Activated T-helper 1 cell treated with anti-CD3 and anti-CD28 coated beads, Interleukin-12 subunit alpha, Interleukin-12 subunit beta, Interleukin-2, Interleukin-4 antibody, amounts not matched to agents 30 ng/mL and 10 ng/mL and 1 ng/mL, durations not matched to agents 14 hours and 24 hours and 36 hours (primary cell): ENCODE measurements around the gene RGS3. TPM values are rescaled to one million over a fixed set of nuclear protein-coding genes. Genes with fewer than 3 reads are reported as not detected.

Experiments used
- DNase-seq: peaks from one replicate; pipeline ENCODE4 v3.0.0; 2021; ENCODE audit warnings: low spot score
- H3K27ac Mint-ChIP-seq: one replicate; pipeline ENCODE4 v1.8.0; 2021; ENCODE audit warnings: mild to moderate bottlenecking, mixed read lengths
- H3K27me3 Mint-ChIP-seq: one replicate; pipeline ENCODE4 v1.8.0; 2022; ENCODE audit warnings: mild to moderate bottlenecking, moderate library complexity, mixed read lengths; ENCODE audit not compliant: insufficient read depth
- H3K36me3 Mint-ChIP-seq: one replicate; pipeline ENCODE4 v1.8.0; 2021; ENCODE audit warnings: low read depth, mixed read lengths
- H3K4me1 Mint-ChIP-seq: one replicate; pipeline ENCODE4 v1.8.0; 2021; ENCODE audit warnings: low read depth, mixed read lengths
- H3K4me3 Mint-ChIP-seq: one replicate; pipeline ENCODE4 v1.8.0; 2021; ENCODE audit warnings: mild to moderate bottlenecking, moderate library complexity, mixed read lengths
- H3K9me3 Mint-ChIP-seq: one replicate; pipeline ENCODE4 v1.8.0; 2021; ENCODE audit warnings: mixed read lengths
- intact Hi-C: fragments of 100-400 bp; cut with micrococcal nuclease; formaldehyde crosslinking; loops from one replicate; pipeline ENCODE4 v1.15.1; 2024
- total RNA-seq: library from RNA; stranded (reverse); gene quantifications from 2 replicates; pipeline ENCODE4 v1.2.3, GENCODE V29; 2022

RGS3 gene
- total RNA-seq, 1 donor from 2014 or later, result 128 TPM

DNA sequence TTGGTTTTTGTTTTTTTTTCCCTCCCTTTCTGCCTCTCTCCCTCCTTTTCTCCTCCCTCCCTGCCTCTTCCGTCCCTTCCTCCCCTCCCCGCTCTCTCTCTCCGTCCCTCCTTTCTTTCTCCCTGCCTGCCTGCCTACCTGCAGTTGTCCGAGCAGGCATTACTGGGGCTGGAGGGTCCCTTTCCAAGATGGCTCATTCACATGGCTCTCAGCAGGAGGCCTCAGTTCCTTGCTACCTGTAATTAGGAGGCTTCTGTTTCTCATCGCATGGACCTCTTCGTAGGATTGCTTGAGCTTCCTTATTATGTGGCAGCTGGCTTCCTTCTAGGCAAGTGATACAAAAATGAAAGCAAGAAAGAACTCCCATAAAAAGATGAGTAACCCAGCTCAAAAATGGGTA lies 8.0 kb downstream of the RGS3 start:
- H3K4me3 Mint-ChIP-seq, result no peak overlapping the region
- H3K4me1 Mint-ChIP-seq, result no peaks in the 10 kb centered on the region
- intact Hi-C loops, result no loop called here
- no peak overlapping the region for H3K27ac Mint-ChIP-seq
- H3K9me3 Mint-ChIP-seq, result peaks cover 11% of the 10 kb centered on the region
- DNase-seq, result no peak
- peaks cover 3% of the 10 kb centered on the region for H3K27me3 Mint-ChIP-seq
- no peaks in the 10 kb centered on the region for H3K36me3 Mint-ChIP-seq

DNA sequence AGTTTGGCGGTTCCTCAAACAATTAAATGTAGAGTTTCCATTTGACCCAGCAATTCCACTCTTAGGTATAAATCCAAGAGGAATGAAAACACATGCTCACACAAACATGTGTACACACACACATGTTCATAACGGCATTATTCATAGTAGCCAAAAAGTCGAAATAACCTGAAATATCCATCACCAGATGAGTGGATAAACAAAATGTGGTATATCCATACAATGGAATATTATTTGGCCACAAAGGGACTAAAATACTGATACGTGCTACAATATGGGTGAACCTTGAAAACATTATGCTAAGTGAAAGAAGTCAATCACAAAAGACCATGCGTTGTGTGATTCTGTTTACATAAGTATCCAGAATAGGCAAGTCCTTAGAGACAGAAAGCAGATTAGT lies 8.7 kb downstream of the RGS3 start:
- Mint-ChIP-seq H3K27ac (no peak overlapping the region), H3K27me3 (peaks cover 9% of the 10 kb centered on the region), H3K4me3 (no peak overlapping the region), H3K9me3 (peaks cover 10% of the 10 kb centered on the region), H3K36me3 (no peaks in the 10 kb centered on the region), H3K4me1 (no peaks in the 10 kb centered on the region)
- no peak for DNase-seq
- intact Hi-C loops, result no loop called here

DNA sequence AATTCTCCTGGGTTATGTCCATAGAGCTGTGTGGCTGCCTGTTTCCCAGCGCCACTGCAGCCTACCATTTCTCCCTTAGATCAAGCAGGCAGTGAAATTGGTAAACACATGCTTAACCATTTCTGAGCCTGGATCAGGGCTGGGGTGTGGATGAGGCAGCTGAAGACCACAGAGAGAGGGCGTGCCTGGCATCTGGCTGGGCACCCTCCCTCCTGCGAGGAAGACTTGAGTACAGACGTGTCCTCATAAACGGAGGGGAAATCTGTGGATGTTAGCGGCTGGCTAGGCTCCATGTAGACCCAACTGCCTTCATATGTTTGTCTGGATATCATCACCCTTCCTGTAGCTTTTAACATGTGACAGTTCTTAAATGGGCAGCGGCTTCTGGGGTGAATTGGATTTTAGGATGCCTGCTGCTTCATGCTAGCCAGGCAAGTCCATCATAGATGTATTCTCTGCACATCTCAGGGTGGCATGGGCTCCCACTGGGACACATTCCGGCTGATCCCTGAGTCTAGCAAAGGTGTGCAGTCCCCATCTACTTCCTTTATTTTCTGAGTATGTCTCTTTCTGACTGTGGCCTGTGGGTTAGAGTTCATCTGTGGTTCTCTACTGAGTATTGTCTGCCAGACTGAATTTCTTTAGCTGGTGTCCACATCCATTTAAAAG lies 11.0 kb downstream of the RGS3 start:
- no peak for DNase-seq
- Mint-ChIP-seq H3K27ac (no peak overlapping the region), H3K27me3 (peaks cover 16% of the 10 kb centered on the region), H3K9me3 (no peaks in the 10 kb centered on the region), H3K4me1 (peaks cover 8% of the 10 kb centered on the region), H3K4me3 (no peak overlapping the region), H3K36me3 (no peaks in the 10 kb centered on the region)
- intact Hi-C loops, result no loop called here

DNA sequence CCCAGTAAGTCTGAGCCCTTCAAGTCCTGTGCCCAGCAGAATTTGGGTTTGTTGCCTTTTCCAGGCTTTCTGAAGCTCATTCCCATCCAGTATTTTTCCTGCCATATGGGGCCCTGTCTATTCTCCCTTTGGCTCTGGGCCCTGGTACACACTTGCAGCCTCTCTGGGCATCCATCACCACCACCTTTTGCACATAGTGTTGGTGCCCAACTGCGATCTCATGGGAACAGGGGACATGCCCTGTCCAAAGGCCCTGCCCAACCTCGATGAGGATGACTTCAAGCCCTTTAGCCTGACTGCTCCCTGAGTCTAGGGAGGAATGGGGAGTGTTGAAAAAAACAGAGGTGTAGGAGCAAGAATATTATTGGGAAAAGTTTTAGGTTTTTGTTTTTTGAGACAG lies 11.5 kb downstream of the RGS3 start:
- Mint-ChIP-seq H3K36me3 (no peaks in the 10 kb centered on the region), H3K27ac (no peak overlapping the region), H3K4me1 (peaks cover 13% of the 10 kb centered on the region), H3K9me3 (no peaks in the 10 kb centered on the region), H3K27me3 (peaks cover 16% of the 10 kb centered on the region), H3K4me3 (no peak overlapping the region)
- intact Hi-C loops, result no loop called here
- no peak for DNase-seq

DNA sequence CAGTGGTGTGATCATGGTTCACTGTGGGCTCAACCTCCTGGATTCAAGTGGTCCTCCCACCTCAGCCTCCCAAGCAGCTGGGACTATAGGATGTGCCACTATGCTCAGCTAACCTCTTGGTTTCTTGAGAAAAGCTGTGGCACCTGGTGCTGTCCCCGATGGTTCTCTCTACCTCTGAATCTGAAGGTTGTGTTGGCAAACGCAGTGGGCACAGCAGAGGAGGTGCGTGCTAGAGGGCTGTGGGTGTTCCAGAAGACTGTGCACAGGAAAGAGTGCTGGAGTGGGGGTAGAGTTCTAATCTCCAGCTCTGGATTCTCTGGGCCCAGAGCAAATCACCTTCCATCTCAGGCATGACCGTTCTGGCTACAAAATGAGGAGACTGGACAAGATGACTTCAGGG lies 12.5 kb downstream of the RGS3 start:
- Mint-ChIP-seq H3K4me3 (no peak overlapping the region), H3K9me3 (no peaks in the 10 kb centered on the region), H3K27ac (no peak overlapping the region), H3K27me3 (peaks cover 16% of the 10 kb centered on the region), H3K4me1 (peaks cover 13% of the 10 kb centered on the region), H3K36me3 (no peaks in the 10 kb centered on the region)
- intact Hi-C loops, result no loop called here
- DNase-seq, result no peak

DNA sequence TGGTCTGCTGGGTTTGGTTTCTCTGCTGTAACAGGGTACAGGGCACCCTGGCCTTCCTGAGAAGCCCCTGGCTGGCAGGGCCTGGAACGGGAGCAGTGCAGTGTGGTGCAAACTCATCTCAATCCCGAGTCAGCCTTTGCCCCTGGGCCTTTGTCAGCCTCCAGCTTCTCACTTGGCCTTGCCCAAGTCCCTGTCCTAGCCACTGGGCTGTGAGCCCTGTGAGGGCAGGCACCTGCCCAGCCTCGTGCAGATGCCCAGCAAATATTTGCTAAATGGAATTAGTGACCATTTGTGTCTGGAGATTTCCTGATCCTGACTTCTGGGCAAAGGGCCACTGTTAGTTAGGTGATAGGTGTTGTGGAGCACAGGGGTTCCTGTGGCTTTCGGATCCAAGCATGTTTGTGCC lies 13.0 kb downstream of the RGS3 start:
- H3K4me3 Mint-ChIP-seq, result no peak overlapping the region
- H3K27me3 Mint-ChIP-seq, result peaks cover 16% of the 10 kb centered on the region
- no peaks in the 10 kb centered on the region for H3K36me3 Mint-ChIP-seq
- no peak overlapping the region for H3K27ac Mint-ChIP-seq
- DNase-seq, result no peak
- H3K4me1 Mint-ChIP-seq, result peaks cover 13% of the 10 kb centered on the region
- no peaks in the 10 kb centered on the region for H3K9me3 Mint-ChIP-seq
- intact Hi-C loops, result no loop called here

DNA sequence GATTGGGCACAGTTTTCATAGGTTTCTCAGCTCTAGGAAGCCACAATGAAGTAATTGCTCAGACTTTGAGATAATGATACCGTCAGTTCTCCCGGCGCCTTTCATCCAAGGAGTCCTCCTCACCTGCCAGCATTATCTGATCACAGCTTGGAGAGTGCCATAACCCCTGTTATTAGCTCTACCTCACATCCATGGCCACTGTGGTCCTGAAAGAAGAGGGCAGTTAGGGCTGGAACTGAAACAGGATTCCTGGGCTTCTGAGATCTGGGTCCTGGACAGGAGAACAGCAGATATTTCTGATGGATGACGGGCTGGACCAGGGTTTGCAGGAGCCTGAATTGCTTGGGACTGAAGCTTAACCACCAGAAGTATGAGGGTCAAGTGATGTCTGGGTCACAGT lies 13.5 kb downstream of the RGS3 start:
- Mint-ChIP-seq H3K27me3 (peaks cover 16% of the 10 kb centered on the region), H3K27ac (no peak overlapping the region), H3K4me1 (peaks cover 13% of the 10 kb centered on the region), H3K9me3 (no peaks in the 10 kb centered on the region), H3K4me3 (no peak overlapping the region), H3K36me3 (no peaks in the 10 kb centered on the region)
- no peak for DNase-seq
- intact Hi-C loops, result no loop called here

DNA sequence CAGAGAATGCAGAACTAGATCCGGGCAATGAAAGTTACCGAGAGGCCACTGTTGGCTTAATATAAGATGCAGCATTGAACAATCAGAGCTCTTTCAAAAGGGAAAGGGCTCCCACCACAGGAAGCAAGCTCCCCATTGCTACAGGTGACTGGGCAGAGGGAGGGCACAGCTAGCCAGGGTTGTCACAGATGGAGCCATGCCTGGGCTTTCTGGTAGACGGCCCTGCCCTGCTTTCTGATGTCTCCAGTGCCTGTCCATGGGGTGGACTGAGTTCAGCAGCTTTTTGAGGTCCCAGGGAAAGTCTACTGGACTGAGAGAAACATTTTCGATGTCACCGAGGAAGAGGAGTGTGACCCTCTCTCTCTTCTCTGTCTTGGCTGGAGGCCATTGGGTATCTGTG lies 14.1 kb downstream of the RGS3 start:
- no peak for DNase-seq

DNA sequence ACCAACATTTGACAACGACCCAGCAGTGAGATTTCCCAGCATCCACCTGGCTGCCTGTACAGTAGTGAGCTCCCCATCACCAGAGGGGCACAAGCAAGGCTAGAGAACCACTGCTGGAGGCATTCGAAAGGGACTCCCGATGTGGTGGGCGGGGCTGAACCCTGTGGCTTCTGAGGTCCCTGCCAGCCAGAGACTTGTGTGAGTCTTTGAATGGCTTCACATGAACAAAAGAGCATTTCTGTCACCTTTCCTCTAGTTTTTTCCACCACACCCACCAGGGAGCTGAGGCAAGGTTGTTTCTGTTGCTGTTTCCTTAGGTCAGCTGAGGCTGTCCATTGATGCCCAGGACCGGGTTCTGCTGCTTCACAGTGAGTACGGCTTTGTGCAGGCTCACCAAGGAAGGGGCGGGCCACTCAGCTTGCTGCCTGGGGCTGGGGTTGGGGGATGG lies 15.7 kb downstream of the RGS3 start:
- H3K27me3 Mint-ChIP-seq, result peaks cover 16% of the 10 kb centered on the region
- no peaks in the 10 kb centered on the region for H3K36me3 Mint-ChIP-seq
- H3K9me3 Mint-ChIP-seq, result no peaks in the 10 kb centered on the region
- intact Hi-C loops, result no loop called here
- H3K4me3 Mint-ChIP-seq, result no peak overlapping the region
- H3K4me1 Mint-ChIP-seq, result peaks cover 13% of the 10 kb centered on the region
- peak; percentile 9 for DNase-seq
- no peak overlapping the region for H3K27ac Mint-ChIP-seq

More for the DNA sequence above, 14.1 kb downstream of the RGS3 start:
- H3K9me3 Mint-ChIP-seq, result no peaks in the 10 kb centered on the region
- no peak overlapping the region for H3K27ac Mint-ChIP-seq
- peaks cover 16% of the 10 kb centered on the region for H3K27me3 Mint-ChIP-seq
- no peak overlapping the region for H3K4me3 Mint-ChIP-seq
- H3K4me1 Mint-ChIP-seq, result peaks cover 13% of the 10 kb centered on the region
- H3K36me3 Mint-ChIP-seq, result no peaks in the 10 kb centered on the region
- intact Hi-C loops, result no loop called here

DNA sequence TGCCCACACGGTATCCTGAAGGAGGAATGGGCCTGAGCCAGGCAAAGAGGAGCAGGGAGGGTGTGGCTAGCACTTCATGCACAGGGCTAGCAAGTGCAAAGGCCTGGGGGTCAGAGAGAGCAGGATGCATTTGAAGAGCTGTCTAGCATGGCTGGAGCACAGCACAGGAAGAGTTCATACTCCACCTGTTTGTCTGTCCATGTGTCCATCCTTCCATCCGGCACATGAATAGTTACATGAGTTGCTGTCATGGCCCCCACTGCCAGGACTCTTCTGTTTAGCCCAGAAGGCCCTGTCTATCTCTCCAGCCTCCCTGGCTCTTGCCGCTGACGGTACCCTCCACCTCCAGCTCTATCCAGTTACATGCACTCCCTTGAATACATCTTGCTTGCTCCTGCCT lies 17.1 kb downstream of the RGS3 start:
- no peak for DNase-seq
- H3K4me3 Mint-ChIP-seq, result no peak overlapping the region
- H3K4me1 Mint-ChIP-seq, result peaks cover 13% of the 10 kb centered on the region
- no peak overlapping the region for H3K27ac Mint-ChIP-seq
- peaks cover 15% of the 10 kb centered on the region for H3K27me3 Mint-ChIP-seq
- H3K36me3 Mint-ChIP-seq, result no peaks in the 10 kb centered on the region
- intact Hi-C loops, result no loop called here
- H3K9me3 Mint-ChIP-seq, result no peaks in the 10 kb centered on the region

DNA sequence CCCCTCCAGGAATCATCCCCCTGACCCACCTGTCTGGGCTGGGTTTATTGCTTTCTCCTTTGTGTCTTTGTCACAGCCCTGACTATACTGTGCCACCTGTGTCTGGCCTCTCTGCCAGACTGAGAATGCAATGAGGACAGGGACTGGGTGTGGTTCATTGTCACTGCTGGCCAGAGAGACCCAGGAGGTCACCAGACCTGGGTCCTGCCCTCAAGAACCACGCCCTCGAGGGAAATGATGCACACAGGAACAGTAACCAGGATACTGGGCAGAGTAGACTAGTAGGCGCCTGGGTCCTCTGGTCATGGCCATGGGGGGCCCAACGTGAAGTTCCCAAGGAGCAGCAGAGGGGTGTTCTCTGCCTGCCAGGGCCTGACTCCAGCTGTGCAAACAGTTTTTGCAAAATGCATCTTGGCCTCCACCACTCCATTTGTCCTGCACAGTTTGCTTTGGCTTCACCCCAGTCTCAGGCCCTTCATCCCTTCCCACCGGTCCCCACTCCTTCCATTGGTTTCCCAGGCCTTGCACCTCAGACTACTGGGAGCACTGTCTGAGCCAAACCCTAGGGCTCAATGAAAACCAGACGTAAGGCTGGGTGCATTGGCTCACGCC lies 17.8 kb downstream of the RGS3 start:
- Mint-ChIP-seq H3K36me3 (no peaks in the 10 kb centered on the region), H3K4me1 (peaks cover 13% of the 10 kb centered on the region), H3K9me3 (no peaks in the 10 kb centered on the region), H3K4me3 (no peak overlapping the region), H3K27ac (no peak overlapping the region), H3K27me3 (peaks cover 13% of the 10 kb centered on the region)
- no peak for DNase-seq
- intact Hi-C loops, result no loop called here

DNA sequence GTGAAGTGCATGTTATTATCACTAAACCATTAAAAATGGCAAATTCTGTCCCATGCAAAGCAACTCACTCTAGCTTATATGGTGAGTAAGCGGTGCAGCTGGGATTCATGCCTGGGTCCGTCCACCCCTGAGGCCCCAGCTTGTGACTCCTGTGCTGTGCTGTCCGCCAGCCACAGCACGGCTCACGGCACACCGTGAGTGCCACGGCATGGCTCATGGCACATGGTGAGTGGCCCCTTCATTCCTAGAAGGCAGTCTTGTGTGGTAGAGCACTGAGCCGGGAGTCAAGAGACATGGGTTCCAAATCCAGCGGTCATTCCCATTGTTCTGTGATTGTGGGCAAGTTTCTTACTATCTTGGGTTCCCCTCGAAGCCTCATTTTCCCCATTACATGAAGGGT lies 18.8 kb downstream of the RGS3 start:
- intact Hi-C loops, result no loop called here
- no peaks in the 10 kb centered on the region for H3K9me3 Mint-ChIP-seq
- DNase-seq, result no peak
- no peaks in the 10 kb centered on the region for H3K36me3 Mint-ChIP-seq
- H3K27ac Mint-ChIP-seq, result no peak overlapping the region
- H3K4me3 Mint-ChIP-seq, result no peak overlapping the region
- peaks cover 6% of the 10 kb centered on the region for H3K27me3 Mint-ChIP-seq
- peaks cover 13% of the 10 kb centered on the region for H3K4me1 Mint-ChIP-seq

DNA sequence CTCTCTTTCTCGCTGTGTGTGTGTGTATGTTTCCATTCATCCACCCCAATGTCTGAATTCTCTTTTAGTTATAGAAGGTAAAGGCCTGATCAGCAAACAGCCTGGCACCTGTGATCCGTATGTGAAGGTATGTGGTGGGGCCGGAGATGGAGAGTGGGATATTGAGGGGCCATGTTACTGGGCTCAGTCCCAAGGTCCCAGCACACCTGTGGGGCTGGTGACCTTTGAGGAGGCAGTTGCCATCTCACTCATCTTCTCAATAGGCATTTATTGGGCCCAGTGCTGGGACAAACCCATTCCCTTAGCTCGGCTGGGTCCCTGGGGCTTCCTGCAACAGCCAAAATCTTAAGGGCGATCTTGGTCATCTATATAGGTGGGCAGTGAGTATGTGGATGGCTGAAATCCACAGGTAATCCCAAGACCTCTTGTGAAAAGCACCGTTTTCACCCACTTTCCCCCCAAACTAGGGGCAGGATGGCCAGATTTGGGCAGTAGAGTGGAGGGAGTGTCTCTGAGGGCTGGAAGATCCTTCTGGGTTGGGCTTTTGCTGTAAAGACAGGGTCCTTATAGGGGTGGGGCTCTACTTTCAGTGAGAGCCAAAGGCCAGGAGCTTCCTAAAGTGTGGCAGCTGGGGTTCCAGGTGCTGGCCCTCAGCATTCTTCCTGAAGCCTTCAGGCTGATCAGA lies 19.6 kb downstream of the RGS3 start:
- Mint-ChIP-seq H3K4me1 (peaks cover 13% of the 10 kb centered on the region), H3K36me3 (no peaks in the 10 kb centered on the region), H3K27me3 (peaks cover 2% of the 10 kb centered on the region), H3K4me3 (no peak overlapping the region), H3K27ac (no peak overlapping the region), H3K9me3 (no peaks in the 10 kb centered on the region)
- no peak for DNase-seq
- intact Hi-C loops, result no loop called here
